ENCODE data around the gene FAM110A.
"Not testable (repeated sequence)": the region's sequence is repeated elsewhere in the genome, so short reads cannot be mapped to it uniquely, and the experiment has no call there.

The FAM110A gene

DNA sequence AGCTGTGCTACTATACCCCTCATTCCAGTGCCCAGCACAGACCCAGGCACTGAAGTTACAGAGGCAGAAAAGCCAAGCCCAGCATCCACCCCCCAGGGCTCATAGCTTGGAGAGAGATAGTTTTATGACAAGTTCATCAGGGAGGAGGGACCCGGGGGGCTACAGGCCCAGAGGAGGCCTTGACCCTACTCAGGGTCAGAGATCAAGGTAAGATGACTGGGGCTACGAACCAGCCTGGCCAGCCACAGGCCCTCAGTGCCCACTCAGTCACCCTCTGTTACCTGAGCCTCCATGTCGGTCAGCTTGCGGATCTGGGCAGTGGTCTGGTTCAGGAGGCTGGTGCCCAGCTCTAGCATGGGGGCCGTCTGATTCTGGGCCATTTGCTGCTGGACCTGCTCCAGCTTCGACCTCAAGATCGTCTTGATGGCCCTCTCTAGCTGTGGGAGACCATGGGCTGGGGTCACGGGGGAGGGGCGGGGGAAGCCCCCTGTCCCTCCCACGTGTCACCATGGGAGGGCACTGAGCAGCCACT, 56.5 kb downstream of the FAM110A start:
- Histone ChIP-seq H3K27me3 (ENCODE audit: control insufficient read depth, insufficient read depth, low read length) (peaks cover 13% of the 10 kb centered on the region), H3K4me3 (ENCODE audit: low read depth, low read length) (no peak overlapping the region), H3K4me1 (ENCODE audit: control insufficient read depth, insufficient read depth, low read length) (no peaks in the 10 kb centered on the region), H3K9ac (ENCODE audit: low read depth, low read length) (no peak overlapping the region), H3K27ac (ENCODE audit: low read depth, low read length) (no peak overlapping the region), H3K36me3 (ENCODE audit: control insufficient read depth, insufficient read depth, low read length) (no peaks in the 10 kb centered on the region), H3K9me3 (ENCODE audit: control insufficient read depth, insufficient read depth, low read length) (no peaks in the 10 kb centered on the region)

DNA sequence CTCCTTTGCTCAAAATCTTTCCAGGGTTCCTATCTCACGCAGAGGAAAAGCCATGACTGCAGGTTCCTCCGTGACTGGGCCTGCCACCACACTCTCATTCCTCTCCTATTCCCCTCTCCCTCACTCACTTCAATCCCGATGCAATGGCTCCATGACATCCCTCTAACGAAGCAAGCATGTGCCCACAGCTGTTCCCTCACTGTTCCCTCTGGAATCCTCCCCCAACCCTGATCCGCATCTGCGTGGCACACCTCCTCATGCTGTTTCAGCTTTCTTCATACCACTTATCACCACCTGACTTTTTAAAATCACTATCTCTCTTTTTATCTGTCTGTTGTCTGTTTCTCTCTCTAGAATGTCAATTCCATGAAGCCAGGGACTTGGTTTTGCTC, 57.1 kb downstream of the FAM110A start:
- Histone ChIP-seq H3K9ac (ENCODE audit: low read depth, low read length) (no peak overlapping the region), H3K27me3 (ENCODE audit: control insufficient read depth, insufficient read depth, low read length) (peaks cover 11% of the 10 kb centered on the region), H3K9me3 (ENCODE audit: control insufficient read depth, insufficient read depth, low read length) (no peaks in the 10 kb centered on the region), H3K4me3 (ENCODE audit: low read depth, low read length) (no peak overlapping the region), H3K4me1 (ENCODE audit: control insufficient read depth, insufficient read depth, low read length) (no peaks in the 10 kb centered on the region), H3K27ac (ENCODE audit: low read depth, low read length) (no peak overlapping the region), H3K36me3 (ENCODE audit: control insufficient read depth, insufficient read depth, low read length) (no peaks in the 10 kb centered on the region)

DNA sequence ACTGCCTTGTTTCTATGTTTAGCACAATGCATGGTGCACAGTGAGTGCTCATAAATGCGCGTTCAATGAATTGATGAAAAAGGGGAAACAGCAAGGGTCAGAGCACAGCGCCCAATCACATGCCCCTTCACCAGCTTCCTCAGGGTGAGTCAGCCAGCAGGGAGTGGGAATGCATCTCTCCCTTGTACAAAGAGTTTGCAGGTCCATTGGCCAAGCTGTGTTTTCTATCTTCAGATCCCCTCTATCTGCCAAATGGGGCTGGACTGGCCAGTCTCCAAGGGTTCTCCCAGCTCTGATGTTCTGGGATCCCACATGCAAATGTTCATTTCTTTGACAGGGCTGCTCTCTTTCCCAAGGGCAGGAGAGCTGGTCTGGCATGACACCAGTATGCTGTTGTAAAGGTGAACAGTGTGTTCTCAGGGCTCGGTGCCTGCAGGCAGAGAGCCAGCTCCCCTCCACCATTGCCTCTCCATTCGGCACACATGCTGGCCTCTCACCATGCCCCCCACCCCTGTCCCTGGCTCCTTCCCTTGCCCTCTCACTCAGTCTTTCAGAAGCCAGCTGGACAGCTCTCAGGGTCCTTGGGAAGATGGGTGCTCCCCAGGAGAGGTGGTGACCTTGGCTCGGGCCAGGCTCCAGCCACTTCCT, 57.7 kb downstream of the FAM110A start:
- Histone ChIP-seq H3K9me3 (ENCODE audit: control insufficient read depth, insufficient read depth, low read length) (no peaks in the 10 kb centered on the region), H3K4me1 (ENCODE audit: control insufficient read depth, insufficient read depth, low read length) (no peaks in the 10 kb centered on the region), H3K27ac (ENCODE audit: low read depth, low read length) (no peak overlapping the region), H3K27me3 (ENCODE audit: control insufficient read depth, insufficient read depth, low read length) (peaks cover 6% of the 10 kb centered on the region; the same call in 1 of the 2 replicates), H3K36me3 (ENCODE audit: control insufficient read depth, insufficient read depth, low read length) (no peaks in the 10 kb centered on the region), H3K4me3 (ENCODE audit: low read depth, low read length) (no peak overlapping the region), H3K9ac (ENCODE audit: low read depth, low read length) (no peak overlapping the region)

DNA sequence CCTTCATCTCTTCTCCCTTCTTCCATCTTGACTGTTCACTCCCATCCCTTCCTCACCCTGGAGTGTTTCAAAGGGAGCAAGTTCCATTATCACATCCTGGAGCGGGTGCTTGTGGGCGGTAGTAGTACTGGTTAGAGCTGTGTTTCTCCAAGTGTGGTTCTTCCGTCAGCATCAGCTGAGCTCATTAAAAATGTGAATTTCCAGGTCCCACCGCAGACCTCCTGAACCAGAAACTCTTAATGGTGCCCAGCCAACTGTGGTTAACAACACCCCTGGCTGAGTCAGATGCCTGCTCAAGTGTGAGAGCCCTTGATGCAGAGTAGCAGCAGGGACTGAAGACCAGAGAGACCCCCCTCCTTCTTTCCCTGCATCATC, 58.2 kb downstream of the FAM110A start:
- no peaks in the 10 kb centered on the region for H3K4me1 ChIP-seq (ENCODE audit: control insufficient read depth, insufficient read depth, low read length)
- H3K27ac ChIP-seq (ENCODE audit: low read depth, low read length), result no peak overlapping the region
- H3K27me3 ChIP-seq (ENCODE audit: control insufficient read depth, insufficient read depth, low read length), result peaks cover under 1% of the 10 kb centered on the region; the same call in 1 of the 2 replicates
- H3K4me3 ChIP-seq (ENCODE audit: low read depth, low read length), result no peak overlapping the region
- H3K9me3 ChIP-seq (ENCODE audit: control insufficient read depth, insufficient read depth, low read length), result no peaks in the 10 kb centered on the region
- no peak overlapping the region for H3K9ac ChIP-seq (ENCODE audit: low read depth, low read length)
- no peaks in the 10 kb centered on the region for H3K36me3 ChIP-seq (ENCODE audit: control insufficient read depth, insufficient read depth, low read length)

- not testable (repeated sequence) for H3K27me3 ChIP-seq (ENCODE audit: control insufficient read depth, insufficient read depth, low read length); H3K27ac ChIP-seq (ENCODE audit: low read depth, low read length); H3K9ac ChIP-seq (ENCODE audit: low read depth, low read length); H3K36me3 ChIP-seq (ENCODE audit: control insufficient read depth, insufficient read depth, low read length); H3K4me3 ChIP-seq (ENCODE audit: low read depth, low read length); H3K9me3 ChIP-seq (ENCODE audit: control insufficient read depth, insufficient read depth, low read length); H3K4me1 ChIP-seq (ENCODE audit: control insufficient read depth, insufficient read depth, low read length)
These were observed 58.9 kb downstream of the FAM110A start for GRCh38 chr20:892371-892770.

All from HUES48 (cell line).